Mammary epithelial cell (primary cell): ENCODE measurements around the gene HCAR3.

Experiments used
- EZH2 ChIP-seq: IDR thresholded peaks from 2 replicates; pipeline ENCODE4 v1.6.1; 2012; ENCODE audit warnings: low read length, inconsistent platforms, borderline replicate concordance
- TF ChIP-seq, protein P1 (sequence below), 2 donors: IDR thresholded peaks in 1 of 2; conservative IDR thresholded peaks in 1 of 2; 2 replicates each; pipeline ENCODE4 v1.5.1; 2011 to 2012; ENCODE audit warnings: inconsistent platforms in 2 of 2, low read length in 2 of 2, mild to moderate bottlenecking in 2 of 2, control low read depth in 1 of 2, low read depth in 1 of 2; ENCODE audit not compliant: insufficient read depth in 1 of 2; ENCODE audit errors: extremely low read depth in 1 of 2

DNA sequence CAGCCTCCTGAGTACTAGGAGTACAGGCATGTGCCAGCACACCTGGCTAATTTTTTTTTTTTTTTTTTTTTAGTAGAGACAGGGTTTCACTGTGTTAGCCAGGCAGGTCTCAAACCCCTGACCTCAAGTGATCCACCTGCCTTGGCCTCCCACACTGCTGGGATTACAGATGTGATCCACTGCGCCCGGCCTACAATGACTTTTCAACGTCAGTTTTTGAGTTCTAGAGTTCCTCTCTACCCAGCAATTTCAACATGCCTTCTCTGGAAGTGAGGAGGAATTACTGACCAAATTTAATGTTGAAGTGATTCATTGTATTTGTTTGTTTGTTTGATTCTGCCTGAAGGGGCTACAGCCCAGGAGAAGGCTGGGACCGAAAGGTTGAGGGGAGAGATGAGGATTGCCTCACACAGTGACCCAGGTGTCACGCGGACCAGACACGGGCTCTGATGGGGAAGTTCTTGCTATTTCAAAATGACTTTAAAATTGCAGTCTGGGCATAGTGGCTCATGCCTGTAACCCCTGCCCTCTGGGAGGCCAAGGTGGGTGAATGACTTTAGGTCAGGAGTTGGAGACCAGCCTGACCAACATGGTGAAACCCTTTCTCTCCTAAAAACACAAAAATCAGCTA is 27.4 kb upstream of the HCAR3 start:
- TF ChIP-seq, protein P1, sequence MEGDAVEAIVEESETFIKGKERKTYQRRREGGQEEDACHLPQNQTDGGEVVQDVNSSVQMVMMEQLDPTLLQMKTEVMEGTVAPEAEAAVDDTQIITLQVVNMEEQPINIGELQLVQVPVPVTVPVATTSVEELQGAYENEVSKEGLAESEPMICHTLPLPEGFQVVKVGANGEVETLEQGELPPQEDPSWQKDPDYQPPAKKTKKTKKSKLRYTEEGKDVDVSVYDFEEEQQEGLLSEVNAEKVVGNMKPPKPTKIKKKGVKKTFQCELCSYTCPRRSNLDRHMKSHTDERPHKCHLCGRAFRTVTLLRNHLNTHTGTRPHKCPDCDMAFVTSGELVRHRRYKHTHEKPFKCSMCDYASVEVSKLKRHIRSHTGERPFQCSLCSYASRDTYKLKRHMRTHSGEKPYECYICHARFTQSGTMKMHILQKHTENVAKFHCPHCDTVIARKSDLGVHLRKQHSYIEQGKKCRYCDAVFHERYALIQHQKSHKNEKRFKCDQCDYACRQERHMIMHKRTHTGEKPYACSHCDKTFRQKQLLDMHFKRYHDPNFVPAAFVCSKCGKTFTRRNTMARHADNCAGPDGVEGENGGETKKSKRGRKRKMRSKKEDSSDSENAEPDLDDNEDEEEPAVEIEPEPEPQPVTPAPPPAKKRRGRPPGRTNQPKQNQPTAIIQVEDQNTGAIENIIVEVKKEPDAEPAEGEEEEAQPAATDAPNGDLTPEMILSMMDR (conservative IDR thresholded peaks at IDR 0.05 in 1 of 2, IDR thresholded peaks at IDR 0.05 in 1 of 2; ENCODE audit: extremely low read depth in 1 of 2, insufficient read depth in 1 of 2, low read depth in 1 of 2, low read length in 2 of 2), result no peak
- no peak for TF ChIP-seq EZH2
